PC-3 (cell line): ENCODE measurements around the gene EXTL2. TPM values are rescaled to one million over a fixed set of nuclear protein-coding genes. Genes with fewer than 3 reads are reported as not detected.

Experiments used
- ATAC-seq: fragments of 200-7000 bp; cut with Tn5 transposase; 2 replicates; pipeline ENCODE4 v1.9.1; 2020; ENCODE audit warnings: mild to moderate bottlenecking, moderate library complexity
- BruUV-seq: library from RNA; stranded (reverse); fragments of 400-500 nt; replicated peaks from 2 replicates; lab custom pipeline; 2021; lab: Mats Ljungman, UMichigan
- CTCF ChIA-PET: fragments of 300-600 bp; sonication (Branson Sonifier 250); formaldehyde crosslinking; loops from one replicate; lab custom pipeline; 2022; ENCODE audit warnings: antibody characterized with exemption; lab: Charles Lee
- POLR2A ChIA-PET: fragments of 300-600 bp; sonication (Branson Sonifier 250); formaldehyde crosslinking; loops from one replicate; lab custom pipeline; 2022; ENCODE audit warnings: antibody characterized with exemption; ENCODE audit not compliant: unreplicated experiment; lab: Charles Lee
- DNase-seq: peaks from one replicate; pipeline ENCODE4 v3.0.0-alpha.2; 2015
- H2AFZ ChIP-seq: fragments of 300-600 bp; sonication (generic); 2 replicates; pipeline ENCODE4 v1.6.0; 2016; ENCODE audit warnings: antibody characterized with exemption, low read length
- H3F3A ChIP-seq: fragments of 300-600 bp; sonication (generic); one replicate; pipeline ENCODE4 v1.6.0; 2017; ENCODE audit warnings: antibody characterized with exemption, low read length, control low read depth, mild to moderate bottlenecking; ENCODE audit not compliant: unreplicated experiment
- H3K27ac ChIP-seq: fragments of 300-600 bp; sonication (generic); 2 replicates; pipeline ENCODE4 v1.5.1; 2016; ENCODE audit warnings: mild to moderate bottlenecking, low read length
- H3K27me3 ChIP-seq: fragments of 300-600 bp; sonication (generic); 2 replicates; pipeline ENCODE4 v1.6.1; 2016; ENCODE audit warnings: low read length, mixed read lengths
- H3K36me3 ChIP-seq: fragments of 300-600 bp; sonication (generic); 2 replicates; pipeline ENCODE4 v1.6.1; 2016; ENCODE audit warnings: low read depth, mixed run types, low read length, mixed read lengths
- H3K4me1 ChIP-seq: fragments of 300-600 bp; sonication (generic); 2 replicates; pipeline ENCODE4 v1.5.1; 2016; ENCODE audit warnings: low read length; ENCODE audit not compliant: insufficient read depth
- H3K4me2 ChIP-seq: fragments of 300-600 bp; sonication (generic); 2 replicates; pipeline ENCODE4 v1.6.0; 2016; ENCODE audit warnings: low read length
- H3K4me3 ChIP-seq: fragments of 300-600 bp; sonication (generic); 2 replicates; pipeline ENCODE4 v1.5.1; 2016; ENCODE audit warnings: mild to moderate bottlenecking, low read length, mixed read lengths
- H3K79me2 ChIP-seq: fragments of 300-600 bp; sonication (generic); 2 replicates; pipeline ENCODE4 v1.6.1; 2017; ENCODE audit warnings: low read length, mixed read lengths
- H3K9ac ChIP-seq: fragments of 300-600 bp; sonication (generic); 2 replicates; pipeline ENCODE4 v1.6.0; 2016; ENCODE audit warnings: mild to moderate bottlenecking, low read length
- H3K9me2 ChIP-seq: fragments of 300-600 bp; sonication (generic); replicated peaks from 2 replicates; pipeline ENCODE4 v1.6.1; 2016; ENCODE audit warnings: mixed run types, low read length, mixed read lengths
- H3K9me3 ChIP-seq: fragments of 300-600 bp; sonication (generic); 2 replicates; pipeline ENCODE4 v1.6.1; 2016; ENCODE audit warnings: low read length, mixed read lengths
- H4K20me1 ChIP-seq: fragments of 300-600 bp; sonication (generic); 2 replicates; pipeline ENCODE4 v1.6.1; 2016; ENCODE audit warnings: low read length, mixed read lengths
- EZH2 ChIP-seq: fragments of 300-600 bp; sonication (generic); IDR thresholded peaks from one replicate; pipeline ENCODE4 v1.6.1; 2017; ENCODE audit warnings: antibody characterized with exemption, mild to moderate bottlenecking, low read length; ENCODE audit not compliant: unreplicated experiment
- EZH2phosphoT487 ChIP-seq: fragments of 300-600 bp; sonication (generic); IDR thresholded peaks from 2 replicates; pipeline ENCODE4 v1.6.1; 2018; ENCODE audit warnings: mild to moderate bottlenecking, antibody characterized with exemption, low read length, borderline replicate concordance
- intact Hi-C: fragments of 100-400 bp; cut with micrococcal nuclease; formaldehyde crosslinking; loops from 2 replicates; pipeline ENCODE4 v1.9.0; 2023
- total RNA-seq: library from RNA; depleted of rRNA; stranded (reverse); fragments of >200 nt; gene quantifications from 2 replicates; pipeline ENCODE4 v1.2.3, GENCODE V29; 2014
- TF ChIP-seq, protein P1 (sequence below): fragments of 300-600 bp; sonication (generic); conservative IDR thresholded peaks from 2 replicates; pipeline ENCODE4 v1.5.1; 2017; ENCODE audit warnings: antibody characterized with exemption, low read depth, mild to moderate bottlenecking, low read length

Gene EXTL2
- total RNA-seq, 1 experiment from 2014 or later = 7.5 TPM

DNA sequence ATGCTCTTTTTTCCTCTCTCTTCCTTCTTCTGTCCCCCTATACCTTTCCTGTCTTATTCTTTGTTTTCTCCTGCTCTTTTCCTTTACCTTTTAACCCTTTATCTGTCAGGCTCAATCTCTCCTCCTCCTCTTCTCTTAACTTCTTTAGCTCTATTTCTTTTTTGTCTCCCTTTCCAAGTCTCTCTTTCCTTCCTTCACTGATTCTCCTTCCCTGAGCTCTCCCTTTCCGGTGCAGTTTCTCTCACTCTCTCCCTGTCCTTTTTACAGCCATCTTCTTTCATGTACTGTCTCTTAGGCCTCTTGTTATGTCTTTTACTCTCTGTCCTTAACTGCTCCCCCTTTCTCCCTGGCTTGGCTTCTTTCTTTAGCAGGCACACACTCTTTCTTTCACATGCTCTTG lies 13.2 kb upstream of the EXTL2 start:
- no peaks in the 10 kb centered on the region for H3K4me1 ChIP-seq
- ChIA-PET CTCF (interaction anchor here (0.6 kb wide), 1 partner anchor 13 kb away, joined by 3 read pairs; no protein-coding TSS in a partner anchor), POLR2A (no interaction called here)
- no peaks in the 10 kb centered on the region; the same call in 1 of the 2 replicates for H4K20me1 ChIP-seq
- H3K27me3 ChIP-seq = no peaks in the 10 kb centered on the region
- TF ChIP-seq, protein P1, sequence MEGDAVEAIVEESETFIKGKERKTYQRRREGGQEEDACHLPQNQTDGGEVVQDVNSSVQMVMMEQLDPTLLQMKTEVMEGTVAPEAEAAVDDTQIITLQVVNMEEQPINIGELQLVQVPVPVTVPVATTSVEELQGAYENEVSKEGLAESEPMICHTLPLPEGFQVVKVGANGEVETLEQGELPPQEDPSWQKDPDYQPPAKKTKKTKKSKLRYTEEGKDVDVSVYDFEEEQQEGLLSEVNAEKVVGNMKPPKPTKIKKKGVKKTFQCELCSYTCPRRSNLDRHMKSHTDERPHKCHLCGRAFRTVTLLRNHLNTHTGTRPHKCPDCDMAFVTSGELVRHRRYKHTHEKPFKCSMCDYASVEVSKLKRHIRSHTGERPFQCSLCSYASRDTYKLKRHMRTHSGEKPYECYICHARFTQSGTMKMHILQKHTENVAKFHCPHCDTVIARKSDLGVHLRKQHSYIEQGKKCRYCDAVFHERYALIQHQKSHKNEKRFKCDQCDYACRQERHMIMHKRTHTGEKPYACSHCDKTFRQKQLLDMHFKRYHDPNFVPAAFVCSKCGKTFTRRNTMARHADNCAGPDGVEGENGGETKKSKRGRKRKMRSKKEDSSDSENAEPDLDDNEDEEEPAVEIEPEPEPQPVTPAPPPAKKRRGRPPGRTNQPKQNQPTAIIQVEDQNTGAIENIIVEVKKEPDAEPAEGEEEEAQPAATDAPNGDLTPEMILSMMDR = no peak
- no peak for TF ChIP-seq EZH2phosphoT487
- TF ChIP-seq EZH2 = no peak
- no peaks in the 10 kb centered on the region for H3F3A ChIP-seq
- H3K4me2 ChIP-seq = no peak overlapping the region
- no TSS peak for BruUV-seq
- no peak for ATAC-seq
- no peak overlapping the region for H2AFZ ChIP-seq
- DNase-seq = no peak
- H3K9me3 ChIP-seq = no peaks in the 10 kb centered on the region
- H3K9ac ChIP-seq = no peak overlapping the region
- no peak overlapping the region for H3K4me3 ChIP-seq
- intact Hi-C loops = no loop called here
- peaks cover 59% of the 10 kb centered on the region for H3K36me3 ChIP-seq
- no peaks in the 10 kb centered on the region for H3K9me2 ChIP-seq
- peaks cover 16% of the 10 kb centered on the region for H3K79me2 ChIP-seq
- no peak overlapping the region for H3K27ac ChIP-seq

DNA sequence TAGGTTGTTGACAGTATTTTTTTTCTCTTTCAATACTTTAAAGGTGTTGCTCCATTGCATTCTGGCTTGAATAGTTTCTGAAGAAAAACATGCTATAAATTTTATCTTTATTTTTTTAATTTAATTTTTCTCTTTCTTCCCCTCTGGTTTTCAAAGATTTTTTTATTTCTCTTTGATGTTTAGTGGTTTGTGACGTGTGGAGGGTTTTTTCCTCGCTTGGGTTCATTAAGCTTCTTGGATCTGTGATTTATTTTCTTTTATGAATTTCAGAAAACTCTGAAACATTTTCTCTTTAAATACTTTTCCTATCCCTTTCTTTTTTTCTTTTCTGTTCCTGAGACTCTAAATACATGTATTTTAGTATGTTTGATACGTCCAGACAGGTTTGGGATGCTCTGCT lies 10.5 kb upstream of the EXTL2 start:
- no peaks in the 10 kb centered on the region for H3K4me1 ChIP-seq
- no peaks in the 10 kb centered on the region for H3F3A ChIP-seq
- BruUV-seq = no TSS peak
- no peak overlapping the region for H3K27ac ChIP-seq
- H3K4me2 ChIP-seq = no peak overlapping the region
- peaks cover 57% of the 10 kb centered on the region for H3K36me3 ChIP-seq
- peaks cover 22% of the 10 kb centered on the region for H3K79me2 ChIP-seq
- H3K9me3 ChIP-seq = no peaks in the 10 kb centered on the region
- H3K9ac ChIP-seq = no peak overlapping the region
- H3K4me3 ChIP-seq = no peak overlapping the region
- CTCF ChIA-PET = no interaction called here
- no peaks in the 10 kb centered on the region for H3K9me2 ChIP-seq
- H3K27me3 ChIP-seq = no peaks in the 10 kb centered on the region
- POLR2A ChIA-PET = no interaction called here
- intact Hi-C loops = no loop called here
- no peaks in the 10 kb centered on the region; the same call in 1 of the 2 replicates for H4K20me1 ChIP-seq
- no peak overlapping the region for H2AFZ ChIP-seq
- TF ChIP-seq, protein P1 = no peak
- TF ChIP-seq EZH2 (no peak), EZH2phosphoT487 (no peak)
- ATAC-seq (no peak), DNase-seq (no peak)

GRCh38 chr1:100904528-100904927 lies 9.9 kb upstream of the EXTL2 start:
- ChIA-PET POLR2A (no interaction called here), CTCF (no interaction called here)
- no TSS peak for BruUV-seq
- Histone ChIP-seq H2AFZ (no peak overlapping the region), H3K9me2 (no peaks in the 10 kb centered on the region), H4K20me1 (no peaks in the 10 kb centered on the region; the same call in 1 of the 2 replicates), H3K9ac (no peak overlapping the region), H3K9me3 (no peaks in the 10 kb centered on the region), H3F3A (no peaks in the 10 kb centered on the region), H3K4me3 (no peak overlapping the region), H3K36me3 (peaks cover 56% of the 10 kb centered on the region), H3K79me2 (peaks cover 25% of the 10 kb centered on the region), H3K27me3 (no peaks in the 10 kb centered on the region), H3K4me2 (no peak overlapping the region), H3K27ac (no peak overlapping the region), H3K4me1 (no peaks in the 10 kb centered on the region)
- DNase-seq = no peak
- intact Hi-C loops = no loop called here
- TF ChIP-seq EZH2phosphoT487 = no peak
- TF ChIP-seq, protein P1 = no peak
- TF ChIP-seq EZH2 = no peak
- ATAC-seq = no peak
